K562 (cell line): ENCODE results near the gene GGT1. TPM values are rescaled to one million over a fixed set of nuclear protein-coding genes. Genes with fewer than 3 reads are reported as not detected.

Experiments used
- ATAC-seq: fragments of 200-7000 bp; cut with Tn5 transposase; 3 replicates; pipeline ENCODE4 v1.9.1; 2020; ENCODE audit warnings: moderate library complexity
- BruUV-seq: library from RNA; stranded (reverse); fragments of 400-500 nt; replicated peaks from 2 replicates; lab custom pipeline; 2021; lab: Mats Ljungman, UMichigan
- CTCF ChIA-PET: fragments of 300-600 bp; formaldehyde crosslinking; extraction: SDS; loops from one replicate; lab custom pipeline; 2021; ENCODE audit warnings: low intra/inter-chr PET ratio; lab: Yijun Ruan, JAX
- POLR2A ChIA-PET: fragments of 300-600, 350-650 bp; sonication (Branson Sonifier 250); formaldehyde crosslinking; extraction: SDS; loops from one replicate; lab custom pipeline; 2021; ENCODE audit warnings: antibody characterized with exemption, inconsistent platforms; lab: Yijun Ruan, JAX
- DNase-seq, 4 experiments: peaks; one replicate each; pipeline versions ENCODE4 v3.0.0 to v3.0.0-alpha.2; 2011 to 2018; ENCODE audit warnings: low spot score in 3 of 4, mixed read lengths in 3 of 4; ENCODE audit errors: extremely low read depth in 1 of 4
- FAIRE-seq: peaks from 2 replicates; lab custom pipeline; 2011; peaks lifted over from hg19 to GRCh38; lab: Jason Lieb, UNC
- H2AFZ ChIP-seq: 2 replicates; pipeline ENCODE4 v1.6.0; 2011; ENCODE audit warnings: low read depth, low read length, control low read depth, inconsistent platforms
- H3K27ac ChIP-seq: fragments of 200-600 bp; 3 replicates; pipeline ENCODE4 v1.8.0; 2011; ENCODE audit warnings: low read depth, mild to moderate bottlenecking, control low read depth, inconsistent platforms, low read length, moderate library complexity, mixed read lengths; ENCODE audit errors: extremely low read depth
- H3K27me3 ChIP-seq, 2 experiments: fragments of 300-600 bp in 1 of 2; 2 replicates in 1 of 2; 3 replicates in 1 of 2; pipeline versions ENCODE4 v1.6.0 to v1.8.0; 2011; ENCODE audit warnings: inconsistent platforms in 2 of 2, low read length in 2 of 2, mild to moderate bottlenecking in 1 of 2, mixed read lengths in 1 of 2, moderate library complexity in 1 of 2; ENCODE audit not compliant: control insufficient read depth in 2 of 2, insufficient read depth in 2 of 2
- H3K36me3 ChIP-seq: fragments of 300-600 bp; 3 replicates; pipeline ENCODE4 v1.8.0; 2011; ENCODE audit warnings: mild to moderate bottlenecking, low read length, inconsistent platforms; ENCODE audit not compliant: control insufficient read depth, insufficient read depth
- H3K4me1 ChIP-seq, 2 experiments: fragments of 200-600 bp in 1 of 2; replicated peaks in 1 of 2; 2 replicates in 1 of 2; 3 replicates in 1 of 2; pipeline versions ENCODE4 v1.5.1 to v1.8.0; 2011; ENCODE audit warnings: inconsistent platforms in 2 of 2, low read length in 2 of 2, mild to moderate bottlenecking in 1 of 2, mixed read lengths in 1 of 2, moderate library complexity in 1 of 2; ENCODE audit not compliant: control insufficient read depth in 2 of 2, insufficient read depth in 2 of 2
- H3K4me2 ChIP-seq: 2 replicates; pipeline ENCODE4 v1.6.1; 2011; ENCODE audit warnings: low read length, control low read depth, inconsistent platforms, mixed read lengths; ENCODE audit not compliant: insufficient read depth
- H3K4me3 ChIP-seq: fragments of 200-600 bp; sonication (generic), shearing (Covaris generic); 2 replicates; pipeline ENCODE4 v1.5.1; 2016; ENCODE audit warnings: control low read depth, inconsistent platforms
- H3K79me2 ChIP-seq: fragments of 200-600 bp; 3 replicates; pipeline ENCODE4 v1.8.0; 2011; ENCODE audit warnings: low read length, inconsistent platforms; ENCODE audit not compliant: control insufficient read depth, insufficient read depth
- H3K9ac ChIP-seq, 2 experiments: 2 replicates each; pipeline versions ENCODE4 v1.6.0 to v1.6.1; 2011; ENCODE audit warnings: low read depth in 2 of 2, low read length in 2 of 2, control low read depth in 1 of 2, inconsistent platforms in 1 of 2, mild to moderate bottlenecking in 1 of 2, mixed read lengths in 1 of 2; ENCODE audit not compliant: insufficient read depth in 1 of 2
- H3K9me1 ChIP-seq: one replicate; pipeline ENCODE4 v1.6.0; 2011; ENCODE audit warnings: inconsistent platforms, mild to moderate bottlenecking, low read length, moderate library complexity; ENCODE audit not compliant: control insufficient read depth, insufficient read depth
- H3K9me3 ChIP-seq: replicated peaks from 2 replicates; pipeline ENCODE4 v1.5.1; 2011; ENCODE audit warnings: low read depth, low read length, inconsistent platforms; ENCODE audit not compliant: control insufficient read depth, insufficient read depth
- H4K20me1 ChIP-seq: replicated peaks from 2 replicates; pipeline ENCODE4 v1.6.1; 2011; ENCODE audit warnings: low read length, inconsistent platforms, mixed read lengths; ENCODE audit not compliant: control insufficient read depth, insufficient read depth
- NR3C1 ChIP-seq: sonication (generic); formaldehyde crosslinking; IDR thresholded peaks from 2 replicates; pipeline ENCODE4 v1.8.1; 2022; ENCODE audit warnings: missing genetic modification reagents
- WGBS: fragments of 100-300 bp; shearing (Covaris generic); methylation state at CpG from one replicate; pipeline ENCODE4 v1.1.6; 2016; ENCODE audit warnings: low coverage, mixed read lengths; ENCODE audit not compliant: insufficient coverage; ENCODE audit errors: missing lambda C conversion rate; 5-methylcytosine and 5-hydroxymethylcytosine counted together
- in situ Hi-C: fragments of 300-500 bp; cut with MboI; formaldehyde crosslinking; loops from 4 replicates; pipeline ENCODE4 v1.15.0; 2018; ENCODE audit warnings: inconsistent platforms, mixed read lengths
- intact Hi-C: fragments of 100-400 bp; cut with micrococcal nuclease; formaldehyde crosslinking; loops from 2 replicates; pipeline ENCODE4 v1.14.2; 2022
- polyA plus RNA-seq, 8 experiments: library from polyadenylated mRNA; depleted of rRNA in 4 of 8; stranded (reverse) in 5 of 8; unstranded in 3 of 8; fragments of >200 nt; fragmentation: Nextera tagmentation in 2 of 8; fragmentation: Illumina TruSeq in 1 of 8; extraction: Ambion mirVana in 2 of 8; extraction: Trizol in 1 of 8; gene quantifications; 2 replicates each; pipeline versions ENCODE4 v1.2.1 to v1.2.3, GENCODE V29; 2011 to 2014; ENCODE audit warnings: inconsistent platforms in 1 of 8, missing spikeins in 1 of 8
- total RNA-seq, 7 experiments: library from RNA; depleted of rRNA in 6 of 7; stranded (reverse); fragments of >200 nt in 6 of 7; fragmentation: Illumina TruSeq in 2 of 7; extraction: Trizol in 2 of 7; gene quantifications; 2 replicates each; pipeline versions ENCODE4 v1.2.1 to v1.2.3, GENCODE V29; 2011 to 2021; ENCODE audit warnings: low replicate concordance in 1 of 7
- TF ChIP-seq, protein P1 (sequence below): fragments of 250-450 bp; sonication (Bioruptor Pico); IDR thresholded peaks from 2 replicates; pipeline ENCODE4 v1.9.0; 2021; ENCODE audit warnings: mild to moderate bottlenecking
- TF ChIP-seq, protein P2 (sequence below): fragments of 450-650 bp; IDR thresholded peaks from 2 replicates; pipeline ENCODE4 v1.6.1; 2016; ENCODE audit warnings: low read depth, mild to moderate bottlenecking, moderate library complexity
- TF ChIP-seq, protein P3 (sequence below): sonication (generic); formaldehyde crosslinking; IDR thresholded peaks from 2 replicates; pipeline ENCODE4 v1.8.1; 2023; ENCODE audit warnings: mild to moderate bottlenecking, missing genetic modification reagents, moderate library complexity

The GGT1 gene
- total and polyA plus RNA-seq, 9 of the 15 experiments (the other 6 are each of a cell fraction or from before 2014, with no cell fraction given), result 0.46 to 11.8 (median 6.9) TPM

DNA sequence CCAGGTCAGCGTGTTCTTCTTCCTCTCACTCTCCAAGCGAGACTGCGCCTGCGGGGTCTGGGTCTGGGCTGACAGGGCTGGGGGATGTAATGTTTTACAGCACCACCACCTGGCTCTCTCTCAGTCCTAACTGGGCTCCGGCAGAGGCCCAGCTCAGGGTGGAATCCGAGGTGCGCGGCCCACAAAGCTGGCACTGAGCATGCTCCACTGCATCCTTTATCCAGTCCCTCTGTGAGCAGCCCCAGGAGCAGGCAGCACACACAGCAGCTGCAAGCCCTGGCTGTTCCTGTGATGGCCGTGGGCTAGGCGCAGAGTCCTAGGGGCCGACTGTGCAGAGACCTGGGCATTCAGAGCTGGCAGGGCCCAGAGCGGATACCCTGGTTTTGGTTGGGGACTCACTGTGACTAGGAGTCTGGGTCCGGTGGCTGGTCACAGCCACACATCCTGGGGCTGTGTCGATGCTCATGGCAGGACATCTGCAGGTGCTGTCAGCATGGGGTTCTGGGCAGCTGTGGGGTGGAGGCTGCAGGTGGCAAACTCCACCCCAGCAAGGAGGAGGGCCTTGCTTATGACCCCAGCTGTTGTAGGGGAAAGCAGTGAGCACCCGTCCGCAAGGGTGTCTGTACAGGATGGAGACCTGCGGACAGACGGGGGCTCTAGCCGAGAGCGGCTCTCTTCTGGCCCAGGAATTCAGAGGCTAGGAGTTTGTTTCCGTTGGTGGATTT lies 14.1 kb upstream of the GGT1 start:
- no peak for TF ChIP-seq NR3C1
- TF ChIP-seq, protein P1, sequence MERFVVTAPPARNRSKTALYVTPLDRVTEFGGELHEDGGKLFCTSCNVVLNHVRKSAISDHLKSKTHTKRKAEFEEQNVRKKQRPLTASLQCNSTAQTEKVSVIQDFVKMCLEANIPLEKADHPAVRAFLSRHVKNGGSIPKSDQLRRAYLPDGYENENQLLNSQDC, result no peak
- TF ChIP-seq, protein P2, sequence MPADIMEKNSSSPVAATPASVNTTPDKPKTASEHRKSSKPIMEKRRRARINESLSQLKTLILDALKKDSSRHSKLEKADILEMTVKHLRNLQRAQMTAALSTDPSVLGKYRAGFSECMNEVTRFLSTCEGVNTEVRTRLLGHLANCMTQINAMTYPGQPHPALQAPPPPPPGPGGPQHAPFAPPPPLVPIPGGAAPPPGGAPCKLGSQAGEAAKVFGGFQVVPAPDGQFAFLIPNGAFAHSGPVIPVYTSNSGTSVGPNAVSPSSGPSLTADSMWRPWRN, result no peak
- TF ChIP-seq, protein P3, sequence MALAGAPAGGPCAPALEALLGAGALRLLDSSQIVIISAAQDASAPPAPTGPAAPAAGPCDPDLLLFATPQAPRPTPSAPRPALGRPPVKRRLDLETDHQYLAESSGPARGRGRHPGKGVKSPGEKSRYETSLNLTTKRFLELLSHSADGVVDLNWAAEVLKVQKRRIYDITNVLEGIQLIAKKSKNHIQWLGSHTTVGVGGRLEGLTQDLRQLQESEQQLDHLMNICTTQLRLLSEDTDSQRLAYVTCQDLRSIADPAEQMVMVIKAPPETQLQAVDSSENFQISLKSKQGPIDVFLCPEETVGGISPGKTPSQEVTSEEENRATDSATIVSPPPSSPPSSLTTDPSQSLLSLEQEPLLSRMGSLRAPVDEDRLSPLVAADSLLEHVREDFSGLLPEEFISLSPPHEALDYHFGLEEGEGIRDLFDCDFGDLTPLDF (CRISPR knock-in tag), result no peak
- no TSS peak for BruUV-seq
- Histone ChIP-seq H3K9me3 (no peaks in the 10 kb centered on the region), H3K4me1 (peaks cover 0 to 27% of the 10 kb centered on the region in 2 experiments; a peak in 2 of 5 replicates), H3K27me3 (no peaks in the 10 kb centered on the region), H3K4me2 (no peak overlapping the region), H3K36me3 (no peaks in the 10 kb centered on the region), H3K4me3 (no peak overlapping the region), H3K9me1 (no peaks in the 10 kb centered on the region), H3K27ac (no peak overlapping the region), H2AFZ (no peak overlapping the region), H3K79me2 (no peaks in the 10 kb centered on the region), H4K20me1 (no peaks in the 10 kb centered on the region), H3K9ac (peak overlapping the region in 1 of 2 experiments; percentile 52; a peak in 2 of 4 replicates)
- in situ Hi-C loops (no loop called here), intact Hi-C loops (no loop called here)
- CTCF ChIA-PET, result no interaction called here
- WGBS, result 55% methylated on average over 12 of the region's 21 CpGs
- no peak for FAIRE-seq
- ATAC-seq, result no peak
- no peak for DNase-seq
- POLR2A ChIA-PET, result interaction anchor here (1.0 kb wide), 1 partner anchor 11 kb away, joined by 3 read pairs; no protein-coding TSS in a partner anchor
